HepG2 (cell line): ENCODE data around the gene TNPO3. TPM values are rescaled to one million over a fixed set of nuclear protein-coding genes. Genes with fewer than 3 reads are reported as not detected.

Experiments used
- FOSL2 ChIP-seq: sonication (generic); formaldehyde crosslinking; IDR thresholded peaks from 2 replicates; pipeline ENCODE4 v1.4.0; 2020; ENCODE audit warnings: missing genetic modification reagents
- GABPA ChIP-seq, 2 experiments: IDR thresholded peaks; 2 replicates each; pipeline ENCODE4 v1.6.1; 2011 to 2016; ENCODE audit warnings: low read depth in 2 of 2, low read length in 1 of 2, missing biosample characterization in 1 of 2, missing genetic modification characterization in 1 of 2
- KAT2B ChIP-seq: fragments of 150-350 bp; IDR thresholded peaks from 2 replicates; pipeline ENCODE4 v1.6.1; 2014; ENCODE audit warnings: low read depth, low read length, borderline replicate concordance
- KDM2A ChIP-seq: sonication (generic); formaldehyde crosslinking; IDR thresholded peaks from 2 replicates; pipeline ENCODE4 v1.4.0; 2020; ENCODE audit warnings: low read depth, missing genetic modification reagents, borderline replicate concordance
- KDM4B ChIP-seq: sonication (generic); formaldehyde crosslinking; IDR thresholded peaks from 2 replicates; pipeline ENCODE4 v1.4.0; 2020; ENCODE audit warnings: missing genetic modification reagents
- NONO ChIP-seq, 2 experiments: fragments of 450-650 bp in 1 of 2; sonication (generic) in 1 of 2; formaldehyde crosslinking in 1 of 2; IDR thresholded peaks in 1 of 2; conservative IDR thresholded peaks in 1 of 2; 2 replicates each; pipeline versions ENCODE4 v1.6.1 to v1.8.0; 2017 to 2022; ENCODE audit warnings: mild to moderate bottlenecking in 1 of 2, missing genetic modification reagents in 1 of 2, moderate library complexity in 1 of 2
- PHB2 ChIP-seq: fragments of 450-650 bp; IDR thresholded peaks from 2 replicates; pipeline ENCODE4 v1.6.1; 2018; ENCODE audit not compliant: partially characterized antibody
- REPIN1 ChIP-seq: sonication (generic); formaldehyde crosslinking; IDR thresholded peaks from 2 replicates; pipeline ENCODE4 v1.8.0; 2022; ENCODE audit warnings: missing genetic modification reagents, low read depth, mild to moderate bottlenecking, borderline replicate concordance
- ZFX ChIP-seq: sonication (generic); formaldehyde crosslinking; IDR thresholded peaks from 2 replicates; pipeline ENCODE4 v1.4.0; 2020; ENCODE audit warnings: mild to moderate bottlenecking, low read depth, missing genetic modification reagents, moderate library complexity
- ZNF558 ChIP-seq: sonication (generic); formaldehyde crosslinking; IDR thresholded peaks from 2 replicates; pipeline ENCODE4 v1.9.0; 2022; ENCODE audit warnings: mild to moderate bottlenecking, missing genetic modification reagents, borderline replicate concordance
- ZNF709 ChIP-seq: sonication (generic); formaldehyde crosslinking; IDR thresholded peaks from 2 replicates; pipeline ENCODE4 v1.5.0; 2020; ENCODE audit warnings: mild to moderate bottlenecking, missing genetic modification reagents
- ZNF792 ChIP-seq: IDR thresholded peaks from 2 replicates; pipeline ENCODE4 v1.6.1; 2016
- polyA plus RNA-seq, 8 experiments: library from polyadenylated mRNA; depleted of rRNA in 3 of 8; stranded (reverse) in 7 of 8; unstranded in 1 of 8; fragments of >200 nt; fragmentation: Illumina TruSeq in 4 of 8; extraction: Trizol in 4 of 8; gene quantifications; 2 replicates each; pipeline versions ENCODE4 v1.2.1 to v1.2.3, GENCODE V29; 2011 to 2016; ENCODE audit warnings: low read depth in 4 of 8, missing spikeins in 1 of 8, mixed read lengths in 1 of 8; ENCODE audit not compliant: insufficient read depth in 1 of 8
- total RNA-seq, 5 experiments: library from RNA; depleted of rRNA; stranded (reverse); fragments of >200 nt; fragmentation: Illumina TruSeq; extraction: Trizol; gene quantifications; 2 replicates each; pipeline ENCODE4 v1.2.3, GENCODE V29; 2016; ENCODE audit warnings: low read depth in 1 of 5
- TF ChIP-seq, protein P1 (sequence below): sonication (generic); formaldehyde crosslinking; IDR thresholded peaks from 2 replicates; pipeline ENCODE4 v1.4.0; 2020; ENCODE audit warnings: mild to moderate bottlenecking, missing genetic modification reagents
- TF ChIP-seq, protein P2 (sequence below): sonication (generic); formaldehyde crosslinking; IDR thresholded peaks from 2 replicates; pipeline ENCODE4 v1.4.0; 2020; ENCODE audit warnings: missing genetic modification reagents, mild to moderate bottlenecking, borderline replicate concordance
- TF ChIP-seq, protein P3 (sequence below): sonication (generic); formaldehyde crosslinking; IDR thresholded peaks from 2 replicates; pipeline ENCODE4 v1.4.0; 2020; ENCODE audit warnings: mild to moderate bottlenecking, missing genetic modification reagents
- TF ChIP-seq, protein P4 (sequence below): sonication (generic); formaldehyde crosslinking; IDR thresholded peaks from 2 replicates; pipeline ENCODE4 v1.8.1; 2023; ENCODE audit warnings: mild to moderate bottlenecking, inconsistent platforms, moderate library complexity, missing genetic modification reagents, borderline replicate concordance
- TF ChIP-seq, protein P5 (sequence below): sonication (generic); formaldehyde crosslinking; IDR thresholded peaks from 2 replicates; pipeline ENCODE4 v1.9.0; 2021; ENCODE audit warnings: missing genetic modification reagents, borderline replicate concordance
- TF ChIP-seq, protein P6 (sequence below): IDR thresholded peaks from 2 replicates; pipeline ENCODE4 v1.6.1; 2016
- TF ChIP-seq, protein P7 (sequence below): sonication (generic); formaldehyde crosslinking; IDR thresholded peaks from 2 replicates; pipeline ENCODE4 v1.5.1; 2020; ENCODE audit warnings: mild to moderate bottlenecking, moderate library complexity, missing genetic modification reagents

Gene TNPO3
- total and polyA plus RNA-seq, 2 of the 13 experiments (the other 11 are each of a cell fraction or from before 2014, with no cell fraction given), result 23.8 to 44.6 TPM

DNA sequence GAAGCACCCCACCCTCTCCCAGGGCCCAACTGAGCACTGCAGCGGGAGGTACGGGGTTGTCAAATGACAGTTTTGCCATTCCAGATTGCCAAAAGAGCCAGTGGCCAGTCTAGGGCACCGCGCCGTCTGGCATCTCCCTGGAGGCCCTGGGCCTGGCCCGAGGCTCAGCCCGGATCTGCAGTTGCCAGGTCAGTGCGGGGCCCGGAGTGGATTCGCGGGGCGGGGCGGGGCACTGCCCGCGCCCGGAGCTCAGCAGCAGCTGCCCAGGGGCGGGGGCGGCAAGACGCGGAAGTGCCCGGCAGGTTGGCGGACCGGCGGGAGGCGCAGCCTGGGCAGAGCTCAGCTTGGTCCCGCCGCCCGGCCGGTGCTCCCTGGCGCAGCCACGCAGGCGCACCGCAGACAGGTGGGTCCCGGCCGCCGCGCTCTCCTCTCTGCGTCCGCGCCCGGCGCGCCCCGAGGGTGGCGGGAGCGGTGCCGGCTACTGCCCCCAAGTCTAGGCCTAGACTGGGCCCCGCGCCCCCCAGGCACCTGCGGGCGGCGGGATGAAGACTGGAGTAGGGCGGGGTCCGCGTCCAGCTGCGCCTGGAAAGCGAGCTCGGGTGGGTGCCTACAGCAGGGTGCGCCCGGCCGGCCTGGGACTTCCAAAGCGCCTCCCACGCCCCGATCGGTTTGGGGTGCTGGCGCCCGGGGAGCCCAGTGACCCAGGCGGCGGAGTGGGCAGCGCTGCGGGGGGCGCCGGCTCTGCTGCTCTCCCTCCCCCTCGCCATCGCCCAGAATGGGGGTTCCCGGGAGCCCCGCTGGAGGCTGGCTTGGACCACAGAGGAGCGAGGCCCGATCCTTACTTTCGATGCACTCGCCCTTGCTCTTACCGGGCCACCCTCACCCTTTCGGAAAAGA, 117.0 kb downstream of the TNPO3 start, which contains the start of gene IRF5 (continued):
- TF ChIP-seq GABPA (IDR thresholded peaks at IDR 0.05; ENCODE audit: low read depth, low read length) (no peak), GABPA (CRISPR knock-in tag; IDR thresholded peaks at IDR 0.05; ENCODE audit: low read depth) (no peak), KAT2B (no peak), ZNF792 (CRISPR knock-in tag) (no peak), ZNF558 (CRISPR knock-in tag) (no peak; the same call in 1 of the 2 replicates), PHB2 (no peak), KDM2A (CRISPR knock-in tag) (no peak), NONO (IDR thresholded peaks at IDR 0.05) (no peak), NONO (CRISPR knock-in tag; conservative IDR thresholded peaks at IDR 0.05) (no peak), REPIN1 (no peak), ZNF709 (CRISPR knock-in tag) (no peak), FOSL2 (no peak), KDM4B (CRISPR knock-in tag) (no peak), ZFX (CRISPR knock-in tag) (peak; percentile 54)
- TF ChIP-seq, protein P1, sequence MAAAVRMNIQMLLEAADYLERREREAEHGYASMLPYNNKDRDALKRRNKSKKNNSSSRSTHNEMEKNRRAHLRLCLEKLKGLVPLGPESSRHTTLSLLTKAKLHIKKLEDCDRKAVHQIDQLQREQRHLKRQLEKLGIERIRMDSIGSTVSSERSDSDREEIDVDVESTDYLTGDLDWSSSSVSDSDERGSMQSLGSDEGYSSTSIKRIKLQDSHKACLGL (CRISPR knock-in tag), result 0 out of 2 replicates have a peak, but pooled peaks have one; percentile 48
- TF ChIP-seq, protein P2, sequence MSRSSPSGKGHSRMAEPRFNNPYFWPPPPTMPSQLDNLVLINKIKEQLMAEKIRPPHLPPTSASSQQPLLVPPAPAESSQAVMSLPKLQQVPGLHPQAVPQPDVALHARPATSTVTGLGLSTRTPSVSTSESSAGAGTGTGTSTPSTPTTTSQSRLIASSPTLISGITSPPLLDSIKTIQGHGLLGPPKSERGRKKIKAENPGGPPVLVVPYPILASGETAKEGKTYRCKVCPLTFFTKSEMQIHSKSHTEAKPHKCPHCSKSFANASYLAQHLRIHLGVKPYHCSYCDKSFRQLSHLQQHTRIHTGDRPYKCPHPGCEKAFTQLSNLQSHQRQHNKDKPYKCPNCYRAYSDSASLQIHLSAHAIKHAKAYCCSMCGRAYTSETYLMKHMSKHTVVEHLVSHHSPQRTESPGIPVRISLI (CRISPR knock-in tag), result no peak
- TF ChIP-seq, protein P3, sequence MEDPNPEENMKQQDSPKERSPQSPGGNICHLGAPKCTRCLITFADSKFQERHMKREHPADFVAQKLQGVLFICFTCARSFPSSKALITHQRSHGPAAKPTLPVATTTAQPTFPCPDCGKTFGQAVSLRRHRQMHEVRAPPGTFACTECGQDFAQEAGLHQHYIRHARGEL (CRISPR knock-in tag), result no peak
- TF ChIP-seq, protein P4, sequence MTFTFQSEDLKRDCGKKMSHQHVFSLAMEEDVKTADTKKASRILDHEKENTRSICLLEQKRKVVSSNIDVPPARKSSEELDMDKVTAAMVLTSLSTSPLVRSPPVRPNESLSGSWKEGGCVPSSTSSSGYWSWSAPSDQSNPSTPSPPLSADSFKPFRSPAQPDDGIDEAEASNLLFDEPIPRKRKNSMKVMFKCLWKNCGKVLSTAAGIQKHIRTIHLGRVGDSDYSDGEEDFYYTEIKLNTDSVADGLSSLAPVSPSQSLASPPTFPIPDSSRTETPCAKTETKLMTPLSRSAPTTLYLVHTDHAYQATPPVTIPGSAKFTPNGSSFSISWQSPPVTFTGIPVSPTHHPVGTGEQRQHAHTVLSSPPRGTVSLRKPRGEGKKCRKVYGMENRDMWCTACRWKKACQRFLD (CRISPR knock-in tag), result no peak
- TF ChIP-seq, protein P5, sequence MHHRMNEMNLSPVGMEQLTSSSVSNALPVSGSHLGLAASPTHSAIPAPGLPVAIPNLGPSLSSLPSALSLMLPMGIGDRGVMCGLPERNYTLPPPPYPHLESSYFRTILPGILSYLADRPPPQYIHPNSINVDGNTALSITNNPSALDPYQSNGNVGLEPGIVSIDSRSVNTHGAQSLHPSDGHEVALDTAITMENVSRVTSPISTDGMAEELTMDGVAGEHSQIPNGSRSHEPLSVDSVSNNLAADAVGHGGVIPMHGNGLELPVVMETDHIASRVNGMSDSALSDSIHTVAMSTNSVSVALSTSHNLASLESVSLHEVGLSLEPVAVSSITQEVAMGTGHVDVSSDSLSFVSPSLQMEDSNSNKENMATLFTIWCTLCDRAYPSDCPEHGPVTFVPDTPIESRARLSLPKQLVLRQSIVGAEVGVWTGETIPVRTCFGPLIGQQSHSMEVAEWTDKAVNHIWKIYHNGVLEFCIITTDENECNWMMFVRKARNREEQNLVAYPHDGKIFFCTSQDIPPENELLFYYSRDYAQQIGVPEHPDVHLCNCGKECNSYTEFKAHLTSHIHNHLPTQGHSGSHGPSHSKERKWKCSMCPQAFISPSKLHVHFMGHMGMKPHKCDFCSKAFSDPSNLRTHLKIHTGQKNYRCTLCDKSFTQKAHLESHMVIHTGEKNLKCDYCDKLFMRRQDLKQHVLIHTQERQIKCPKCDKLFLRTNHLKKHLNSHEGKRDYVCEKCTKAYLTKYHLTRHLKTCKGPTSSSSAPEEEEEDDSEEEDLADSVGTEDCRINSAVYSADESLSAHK (CRISPR knock-in tag), result no peak
- TF ChIP-seq, protein P6, sequence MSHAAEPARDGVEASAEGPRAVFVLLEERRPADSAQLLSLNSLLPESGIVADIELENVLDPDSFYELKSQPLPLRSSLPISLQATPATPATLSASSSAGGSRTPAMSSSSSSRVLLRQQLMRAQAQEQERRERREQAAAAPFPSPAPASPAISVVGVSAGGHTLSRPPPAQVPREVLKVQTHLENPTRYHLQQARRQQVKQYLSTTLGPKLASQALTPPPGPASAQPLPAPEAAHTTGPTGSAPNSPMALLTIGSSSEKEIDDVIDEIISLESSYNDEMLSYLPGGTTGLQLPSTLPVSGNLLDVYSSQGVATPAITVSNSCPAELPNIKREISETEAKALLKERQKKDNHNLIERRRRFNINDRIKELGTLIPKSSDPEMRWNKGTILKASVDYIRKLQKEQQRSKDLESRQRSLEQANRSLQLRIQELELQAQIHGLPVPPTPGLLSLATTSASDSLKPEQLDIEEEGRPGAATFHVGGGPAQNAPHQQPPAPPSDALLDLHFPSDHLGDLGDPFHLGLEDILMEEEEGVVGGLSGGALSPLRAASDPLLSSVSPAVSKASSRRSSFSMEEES (CRISPR knock-in tag), result no peak
- TF ChIP-seq, protein P7, sequence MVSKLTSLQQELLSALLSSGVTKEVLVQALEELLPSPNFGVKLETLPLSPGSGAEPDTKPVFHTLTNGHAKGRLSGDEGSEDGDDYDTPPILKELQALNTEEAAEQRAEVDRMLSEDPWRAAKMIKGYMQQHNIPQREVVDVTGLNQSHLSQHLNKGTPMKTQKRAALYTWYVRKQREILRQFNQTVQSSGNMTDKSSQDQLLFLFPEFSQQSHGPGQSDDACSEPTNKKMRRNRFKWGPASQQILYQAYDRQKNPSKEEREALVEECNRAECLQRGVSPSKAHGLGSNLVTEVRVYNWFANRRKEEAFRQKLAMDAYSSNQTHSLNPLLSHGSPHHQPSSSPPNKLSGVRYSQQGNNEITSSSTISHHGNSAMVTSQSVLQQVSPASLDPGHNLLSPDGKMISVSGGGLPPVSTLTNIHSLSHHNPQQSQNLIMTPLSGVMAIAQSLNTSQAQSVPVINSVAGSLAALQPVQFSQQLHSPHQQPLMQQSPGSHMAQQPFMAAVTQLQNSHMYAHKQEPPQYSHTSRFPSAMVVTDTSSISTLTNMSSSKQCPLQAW (CRISPR knock-in tag), result no peak
